Stomach (tissue), 9 donors: ENCODE data around the gene PRR23E. TPM values are rescaled to one million over a fixed set of nuclear protein-coding genes. Genes with fewer than 3 reads are reported as not detected.

Source experiments
- DNase-seq, 2 donors: peaks; one replicate each; pipeline versions ENCODE4 v3.0.0 to v3.0.0-alpha.2; 2013 to 2019
- H3K27ac ChIP-seq, 5 donors: fragments of 200-600 bp in 4 of 5; sonication (generic) in 4 of 5; one replicate each; pipeline ENCODE4 v1.5.1; 2013 to 2019; ENCODE audit warnings: mild to moderate bottlenecking in 1 of 5, moderate library complexity in 1 of 5
- H3K27me3 ChIP-seq, 3 donors: fragments of 200-600 bp; sonication (generic); one replicate each; pipeline ENCODE4 v1.5.1; 2017 to 2019; ENCODE audit warnings: mixed run types in 1 of 3
- H3K36me3 ChIP-seq, 4 donors: fragments of 200-600 bp; sonication (generic); 1 replicate in 3 of 4; 2 replicates in 1 of 4; pipeline ENCODE4 v1.5.1; 2016 to 2019
- H3K4me1 ChIP-seq, 4 donors: fragments of 200-600 bp; sonication (generic); one replicate each; pipeline ENCODE4 v1.5.1; 2016 to 2019
- H3K4me3 ChIP-seq, 4 donors: fragments of 200-600 bp; sonication (generic) in 3 of 4; one replicate each; pipeline ENCODE4 v1.5.1; 2016 to 2019; ENCODE audit warnings: mild to moderate bottlenecking in 1 of 4
- H3K9me3 ChIP-seq, 4 donors: fragments of 200-600 bp; sonication (generic); one replicate each; pipeline ENCODE4 v1.5.1; 2016 to 2019
- CTCF ChIP-seq, 7 experiments: fragments of 450-650 bp in 4 of 7; fragments of 200-600 bp in 3 of 7; sonication (generic) in 3 of 7; IDR thresholded peaks; one replicate each; pipeline ENCODE4 v1.5.1; 2016 to 2019; ENCODE audit warnings: antibody characterized with exemption in 7 of 7, control low read depth in 2 of 7, mild to moderate bottlenecking in 1 of 7
- EP300 ChIP-seq: sonication (generic); formaldehyde crosslinking; IDR thresholded peaks from one replicate; pipeline ENCODE4 v1.6.1; 2017; ENCODE audit warnings: antibody characterized with exemption
- POLR2A ChIP-seq, 4 donors: fragments of 450-650 bp; IDR thresholded peaks; one replicate each; pipeline ENCODE4 v1.6.1; 2016; ENCODE audit warnings: antibody characterized with exemption in 4 of 4, control low read depth in 2 of 4, mild to moderate bottlenecking in 1 of 4, moderate library complexity in 1 of 4
- POLR2AphosphoS5 ChIP-seq, 3 donors: sonication (generic); formaldehyde crosslinking; IDR thresholded peaks; one replicate each; pipeline ENCODE4 v1.6.1; 2016; ENCODE audit warnings: antibody characterized with exemption in 3 of 3
- WGBS, 5 donors: extraction: QIAGEN DNeasy Blood & Tissue Kit in 3 of 5; methylation state at CpG; one replicate each; pipeline versions ENCODE4 v1.1.5 to v1.1.7; 2013 to 2018; 5-methylcytosine and 5-hydroxymethylcytosine counted together
- intact Hi-C: fragments of 100-400 bp; cut with DNase I; formaldehyde crosslinking; loops from one replicate; pipeline ENCODE4 v1.15.1; 2023; ENCODE audit warnings: low total_unique reads
- polyA plus RNA-seq, 3 donors: library from polyadenylated mRNA; stranded (reverse); fragments of 200-250 nt; gene quantifications; one replicate each; pipeline ENCODE4 v1.2.3, GENCODE V29; 2013
- total RNA-seq, 5 donors: library from RNA; depleted of rRNA; stranded (reverse); fragments of >200 nt; gene quantifications; one replicate each; pipeline versions ENCODE4 v1.1.0 to v1.2.3, GENCODE V29; 2014 to 2016
- donor health status: healthy with polysubstance abuse.
- donor health status: Bipolar disorder and iron deficiency.
- donor health status: healthy.

The PRR23E gene
- total and polyA plus RNA-seq, 8 donors: not detected

DNA sequence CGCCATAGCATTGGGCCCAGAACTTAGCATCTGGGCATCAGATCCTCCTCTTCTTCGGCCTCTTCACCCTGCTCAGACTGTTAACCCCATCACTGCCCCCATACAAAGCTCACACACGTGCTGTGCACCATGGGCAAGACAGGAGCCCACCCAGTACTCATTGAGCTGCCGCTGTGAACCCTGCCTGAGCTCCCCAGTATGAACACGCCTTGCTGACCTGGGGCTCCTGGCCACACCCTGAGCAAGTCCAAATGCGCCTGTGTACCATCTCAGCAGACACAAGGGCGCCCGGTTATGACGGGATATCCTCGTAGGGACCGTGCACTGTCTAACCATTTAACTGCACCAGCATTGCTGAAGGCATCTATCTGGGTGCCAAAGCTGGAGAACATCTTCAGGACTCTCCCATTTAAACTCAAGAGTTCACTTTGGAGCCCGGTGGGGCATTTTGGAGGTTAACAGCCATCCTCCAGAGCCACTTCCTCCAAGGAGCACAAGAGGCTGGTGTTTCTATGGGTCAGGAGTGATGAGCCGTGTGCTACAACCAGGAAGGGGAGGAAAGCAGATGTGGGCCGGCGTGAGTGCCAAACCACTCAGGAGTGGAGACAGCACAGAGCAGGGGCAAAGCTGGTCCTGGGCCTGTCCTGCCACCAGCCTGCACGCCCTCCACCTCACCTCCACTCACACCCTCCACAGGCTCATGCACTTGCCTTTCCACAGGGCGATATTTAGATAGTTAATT lies 12.1 kb downstream of the PRR23E start:
- peaks cover 0 to 30% (median 5%) of the 10 kb centered on the region in 3 donors for H3K27me3 ChIP-seq
- peaks cover 0 to 11% (median 2%) of the 10 kb centered on the region in 4 donors for H3K9me3 ChIP-seq
- DNase-seq: peak in 1 of 2 donors; percentile 21
- TF ChIP-seq EP300: no peak
- no peak for TF ChIP-seq CTCF (IDR thresholded peaks at IDR 0.05)
- TF ChIP-seq POLR2A (IDR thresholded peaks at IDR 0.05): no peak
- no peak for TF ChIP-seq POLR2AphosphoS5 (IDR thresholded peaks at IDR 0.05)
- no peaks in the 10 kb centered on the region for H3K36me3 ChIP-seq
- H3K4me1 ChIP-seq: no peaks in the 10 kb centered on the region
- intact Hi-C loops: no loop called here
- H3K27ac ChIP-seq: no peak overlapping the region
- 76 to 82% (median 81%) methylated on average over 17 of the region's 17 CpGs for WGBS, 5 donors
- no peak overlapping the region for H3K4me3 ChIP-seq

- no peaks in the 10 kb centered on the region for H3K36me3 ChIP-seq
- peaks cover 0 to 11% (median 2%) of the 10 kb centered on the region in 4 donors for H3K9me3 ChIP-seq
- H3K27ac ChIP-seq: no peak overlapping the region
- peaks cover 0 to 30% (median 3%) of the 10 kb centered on the region in 3 donors for H3K27me3 ChIP-seq
- H3K4me3 ChIP-seq: no peak overlapping the region
- DNase-seq: peak in 1 of 2 donors; percentile 20
- WGBS, 5 donors: 85 to 91% (median 89%) methylated on average over 3 of the region's 3 CpGs
- intact Hi-C loops: no loop called here
- no peak for TF ChIP-seq POLR2A (IDR thresholded peaks at IDR 0.05)
- TF ChIP-seq POLR2AphosphoS5 (IDR thresholded peaks at IDR 0.05): no peak
- TF ChIP-seq CTCF (IDR thresholded peaks at IDR 0.05): no peak
- no peak for TF ChIP-seq EP300
- no peaks in the 10 kb centered on the region for H3K4me1 ChIP-seq
Measured at GRCh38 chr3:127206154-127206553, 13.2 kb downstream of the PRR23E start.

DNA sequence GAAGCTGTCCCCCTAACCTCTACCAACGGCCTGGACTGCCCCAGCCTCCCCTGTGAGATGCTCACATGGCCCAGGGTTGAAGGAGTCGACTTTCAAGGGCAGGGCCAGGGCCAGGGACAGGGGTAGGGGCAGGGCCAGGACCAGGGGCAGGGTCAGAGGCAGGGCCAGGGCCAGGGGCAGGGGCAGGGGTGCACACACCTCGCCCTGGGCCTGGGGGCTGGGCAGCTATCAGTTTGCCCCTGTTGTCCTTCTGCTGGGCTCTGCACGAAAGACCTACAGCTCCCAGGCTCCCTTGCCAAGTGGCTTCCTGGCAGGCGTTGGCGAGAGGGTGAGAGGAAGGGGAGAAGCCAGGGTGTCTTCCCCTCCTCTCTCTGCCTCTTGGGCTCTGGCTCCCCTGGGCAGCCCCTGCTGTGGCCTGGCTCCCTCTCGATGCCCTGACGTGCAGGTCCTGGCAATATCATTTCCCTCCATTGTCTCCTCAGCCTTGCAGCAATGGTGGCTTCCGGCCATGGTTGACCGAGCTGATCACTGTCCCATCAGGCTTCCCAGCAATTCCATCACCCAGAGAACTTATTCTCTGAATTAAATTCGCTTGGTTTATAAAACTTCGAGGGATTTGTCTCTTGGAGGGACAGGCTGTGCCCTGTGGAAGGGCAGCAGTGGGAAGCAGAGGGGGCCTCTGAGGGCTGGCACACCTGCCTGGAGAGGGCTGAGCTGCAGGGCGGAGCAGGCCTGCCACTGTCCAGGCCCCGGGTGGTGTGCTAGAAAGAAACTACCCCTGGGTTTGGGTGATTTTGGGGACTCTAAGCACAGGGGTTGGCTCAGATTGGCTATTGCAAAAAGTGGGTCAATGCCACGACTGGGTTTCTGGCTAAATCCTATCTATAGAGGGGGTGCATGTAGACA lies 13.9 kb downstream of the PRR23E start:
- Histone ChIP-seq H3K27me3 (peaks cover 0 to 37% (median 2%) of the 10 kb centered on the region in 3 donors), H3K9me3 (peaks cover 0 to 10% (median 2%) of the 10 kb centered on the region in 4 donors), H3K4me3 (no peak overlapping the region), H3K36me3 (no peaks in the 10 kb centered on the region), H3K4me1 (no peaks in the 10 kb centered on the region), H3K27ac (no peak overlapping the region)
- no peak for TF ChIP-seq POLR2AphosphoS5 (IDR thresholded peaks at IDR 0.05)
- no peak for TF ChIP-seq POLR2A (IDR thresholded peaks at IDR 0.05)
- TF ChIP-seq EP300: no peak
- TF ChIP-seq CTCF (IDR thresholded peaks at IDR 0.05): no peak
- 66 to 77% (median 69%) methylated on average over 14 to 15 of the region's 15 CpGs for WGBS, 5 donors
- DNase-seq: peak in 1 of 2 donors; percentile 16
- intact Hi-C loops: no loop called here

- Histone ChIP-seq H3K9me3 (no peaks in the 10 kb centered on the region), H3K4me3 (no peak overlapping the region), H3K27ac (no peak overlapping the region), H3K27me3 (peaks cover 0 to 40% (median 0%) of the 10 kb centered on the region in 3 donors), H3K4me1 (no peaks in the 10 kb centered on the region), H3K36me3 (no peaks in the 10 kb centered on the region)
- TF ChIP-seq POLR2A (IDR thresholded peaks at IDR 0.05) (no peak), EP300 (no peak), POLR2AphosphoS5 (IDR thresholded peaks at IDR 0.05) (no peak), CTCF (IDR thresholded peaks at IDR 0.05) (no peak)
- WGBS, 5 donors: 74 to 86% (median 82%) methylated on average over 8 of the region's 8 CpGs
- intact Hi-C loops: no loop called here
- peak in 1 of 2 donors; percentile 20 for DNase-seq
Measured at GRCh38 chr3:127207727-127208482, 15.0 kb downstream of the PRR23E start.
